ENCODE data around the gene FCN2. TPM values are rescaled to one million over a fixed set of nuclear protein-coding genes. Genes with fewer than 3 reads are reported as not detected.

The FCN2 gene
- total RNA-seq, 1 experiment from 2014 or later, result not detected

- DNase-seq (ENCODE audit: low spot score), result no peak
Measured at GRCh38 chr9:134909511-134910481, 29.2 kb downstream of the FCN2 start.

- no peak for DNase-seq (ENCODE audit: low spot score)
Measured at GRCh38 chr9:134912126-134912840, 31.7 kb downstream of the FCN2 start.

- no peak for DNase-seq (ENCODE audit: low spot score)
Measured at GRCh38 chr9:134913041-134913712, 32.6 kb downstream of the FCN2 start.

- no peak for DNase-seq (ENCODE audit: low spot score)
Measured at GRCh38 chr9:134913713-134914500, 33.3 kb downstream of the FCN2 start.

GRCh38 chr9:134914501-134914834 lies 33.9 kb downstream of the FCN2 start:
- no peak for DNase-seq (ENCODE audit: low spot score)

- no peak for DNase-seq (ENCODE audit: low spot score)
Measured at GRCh38 chr9:134915046-134915985, 34.7 kb downstream of the FCN2 start.

- DNase-seq (ENCODE audit: low spot score), result no peak
Measured at GRCh38 chr9:134916161-134916665, 35.6 kb downstream of the FCN2 start.

- no peak for DNase-seq (ENCODE audit: low spot score)
Measured at GRCh38 chr9:134917431-134918373, 37.1 kb downstream of the FCN2 start, which contains the start of gene FCN1. Gene FCN1 (minus strand): TSS chr9:134917912. CDS start chr9:134917871, 41 bp downstream.

GRCh38 chr9:134918646-134919045 lies 38.0 kb downstream of the FCN2 start:
- DNase-seq (ENCODE audit: low spot score), result no peak

GRCh38 chr9:134919303-134919702 lies 38.7 kb downstream of the FCN2 start:
- no peak for DNase-seq (ENCODE audit: low spot score)

- DNase-seq (ENCODE audit: low spot score), result no peak
Measured at GRCh38 chr9:134922066-134922931, 41.7 kb downstream of the FCN2 start.

- no peak for DNase-seq (ENCODE audit: low spot score)
Measured at GRCh38 chr9:134922932-134923240, 42.3 kb downstream of the FCN2 start.

- no peak for DNase-seq (ENCODE audit: low spot score)
Measured at GRCh38 chr9:134923466-134923865, 42.9 kb downstream of the FCN2 start.

- no peak for DNase-seq (ENCODE audit: low spot score)
Measured at GRCh38 chr9:134925011-134925511, 44.5 kb downstream of the FCN2 start.

GRCh38 chr9:134928436-134929192 lies 48.0 kb downstream of the FCN2 start:
- DNase-seq (ENCODE audit: low spot score), result no peak

GRCh38 chr9:134929193-134930158 lies 48.9 kb downstream of the FCN2 start:
- DNase-seq (ENCODE audit: low spot score), result no peak
